RPMI7951 (cell line): Measurements from ENCODE around the gene KHDC4. TPM values are rescaled to one million over a fixed set of nuclear protein-coding genes. Genes with fewer than 3 reads are reported as not detected.
A peak's percentile ranks its signal among the peaks of the same experiment; 100 is the strongest.

ENCODE experiments used
- DNase-seq: peaks from one replicate; pipeline ENCODE4 v3.0.0-alpha.2; 2012; ENCODE audit warnings: low read depth
- total RNA-seq: library from RNA; depleted of rRNA; stranded (reverse); fragments of >200 nt; shearing (Covaris generic); gene quantifications from 2 replicates; pipeline ENCODE4 v1.2.3, GENCODE V29; 2014

KHDC4 gene
- total RNA-seq, 1 experiment from 2014 or later: 28.6 TPM

- DNase-seq: no peak
Observed at GRCh38 chr1:155969377-155969791, 35.2 kb upstream of the KHDC4 start.

- DNase-seq: no peak
Observed at GRCh38 chr1:155968670-155969069, 34.5 kb upstream of the KHDC4 start.

- no peak for DNase-seq
Observed at GRCh38 chr1:155968051-155968400, 33.8 kb upstream of the KHDC4 start.

GRCh38 chr1:155967341-155968050, 33.3 kb upstream of the KHDC4 start:
- DNase-seq: no peak

GRCh38 chr1:155966750-155967149, 32.5 kb upstream of the KHDC4 start:
- no peak for DNase-seq

GRCh38 chr1:155966135-155966534, 31.9 kb upstream of the KHDC4 start:
- DNase-seq: no peak

GRCh38 chr1:155964193-155964592, 30.0 kb upstream of the KHDC4 start:
- no peak for DNase-seq

- DNase-seq: peak; percentile 64
Observed at GRCh38 chr1:155962599-155963211, 28.5 kb upstream of the KHDC4 start.

GRCh38 chr1:155961937-155962336, 27.7 kb upstream of the KHDC4 start:
- peak; percentile 94 for DNase-seq

- DNase-seq: no peak
Observed at GRCh38 chr1:155960081-155960745, 26.0 kb upstream of the KHDC4 start.

- no peak for DNase-seq
Observed at GRCh38 chr1:155957411-155957915, 23.2 kb upstream of the KHDC4 start.

GRCh38 chr1:155954645-155955044, 20.4 kb upstream of the KHDC4 start:
- DNase-seq: no peak

GRCh38 chr1:155952505-155952890, 18.3 kb upstream of the KHDC4 start:
- DNase-seq: no peak

- DNase-seq: peak; percentile 52
Observed at GRCh38 chr1:155951753-155952504, 17.7 kb upstream of the KHDC4 start.

GRCh38 chr1:155950829-155951228, 16.6 kb upstream of the KHDC4 start:
- DNase-seq: no peak

- DNase-seq: no peak
Observed at GRCh38 chr1:155947741-155948140, 13.5 kb upstream of the KHDC4 start.

GRCh38 chr1:155947292-155947691, 13.1 kb upstream of the KHDC4 start:
- no peak for DNase-seq

GRCh38 chr1:155946633-155947219, 12.5 kb upstream of the KHDC4 start:
- DNase-seq: no peak

- no peak for DNase-seq
Observed at GRCh38 chr1:155944444-155944799, 10.2 kb upstream of the KHDC4 start.

GRCh38 chr1:155942578-155943141, 8.4 kb upstream of the KHDC4 start:
- no peak for DNase-seq

- DNase-seq: no peak
Observed at GRCh38 chr1:155941845-155942531, 7.8 kb upstream of the KHDC4 start.
